ENCODE measurements around the gene SDCCAG8.

SDCCAG8 gene

GRCh38 chr1:243487649-243488227 is 231.9 kb downstream of the SDCCAG8 start:
- no peak overlapping the region for H3K9ac ChIP-seq (ENCODE audit: low read length)
- no peak overlapping the region for H2AFZ ChIP-seq (ENCODE audit: low read depth, low read length)
- no peaks in the 10 kb centered on the region for H3K36me3 ChIP-seq (replicated peaks; ENCODE audit: low read depth, low read length)
- no peaks in the 10 kb centered on the region for H3K4me1 ChIP-seq (ENCODE audit: low read length)
- no peaks in the 10 kb centered on the region for H3K27me3 ChIP-seq (ENCODE audit: low read depth, low read length)
- no peak overlapping the region for H3K27ac ChIP-seq (ENCODE audit: low read length)
- H3K79me2 ChIP-seq (ENCODE audit: low read length): no peaks in the 10 kb centered on the region
- no peak overlapping the region for H3K4me2 ChIP-seq (ENCODE audit: low read length)
- no peak for TF ChIP-seq EZH2phosphoT487 (IDR thresholded peaks at IDR 0.05; ENCODE audit: low read depth)
- TF ChIP-seq, protein P1, sequence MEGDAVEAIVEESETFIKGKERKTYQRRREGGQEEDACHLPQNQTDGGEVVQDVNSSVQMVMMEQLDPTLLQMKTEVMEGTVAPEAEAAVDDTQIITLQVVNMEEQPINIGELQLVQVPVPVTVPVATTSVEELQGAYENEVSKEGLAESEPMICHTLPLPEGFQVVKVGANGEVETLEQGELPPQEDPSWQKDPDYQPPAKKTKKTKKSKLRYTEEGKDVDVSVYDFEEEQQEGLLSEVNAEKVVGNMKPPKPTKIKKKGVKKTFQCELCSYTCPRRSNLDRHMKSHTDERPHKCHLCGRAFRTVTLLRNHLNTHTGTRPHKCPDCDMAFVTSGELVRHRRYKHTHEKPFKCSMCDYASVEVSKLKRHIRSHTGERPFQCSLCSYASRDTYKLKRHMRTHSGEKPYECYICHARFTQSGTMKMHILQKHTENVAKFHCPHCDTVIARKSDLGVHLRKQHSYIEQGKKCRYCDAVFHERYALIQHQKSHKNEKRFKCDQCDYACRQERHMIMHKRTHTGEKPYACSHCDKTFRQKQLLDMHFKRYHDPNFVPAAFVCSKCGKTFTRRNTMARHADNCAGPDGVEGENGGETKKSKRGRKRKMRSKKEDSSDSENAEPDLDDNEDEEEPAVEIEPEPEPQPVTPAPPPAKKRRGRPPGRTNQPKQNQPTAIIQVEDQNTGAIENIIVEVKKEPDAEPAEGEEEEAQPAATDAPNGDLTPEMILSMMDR (IDR thresholded peaks at IDR 0.05; ENCODE audit: low read depth, low read length): no peak
- H4K20me1 ChIP-seq (ENCODE audit: insufficient read depth, low read length): no peaks in the 10 kb centered on the region
- no peaks in the 10 kb centered on the region for H3K9me3 ChIP-seq (ENCODE audit: insufficient read depth, low read length)
- no peak overlapping the region for H3K4me3 ChIP-seq (ENCODE audit: low read length)

GRCh38 chr1:243488459-243489157 is 232.8 kb downstream of the SDCCAG8 start:
- Histone ChIP-seq H3K4me1 (ENCODE audit: low read length) (no peaks in the 10 kb centered on the region), H3K36me3 (replicated peaks; ENCODE audit: low read depth, low read length) (no peaks in the 10 kb centered on the region), H3K79me2 (ENCODE audit: low read length) (no peaks in the 10 kb centered on the region), H3K9me3 (ENCODE audit: insufficient read depth, low read length) (no peaks in the 10 kb centered on the region), H3K9ac (ENCODE audit: low read length) (no peak overlapping the region), H3K4me2 (ENCODE audit: low read length) (no peak overlapping the region), H4K20me1 (ENCODE audit: insufficient read depth, low read length) (no peaks in the 10 kb centered on the region), H3K27ac (ENCODE audit: low read length) (no peak overlapping the region), H3K4me3 (ENCODE audit: low read length) (no peak overlapping the region), H3K27me3 (ENCODE audit: low read depth, low read length) (no peaks in the 10 kb centered on the region), H2AFZ (ENCODE audit: low read depth, low read length) (no peak overlapping the region)
- no peak for TF ChIP-seq EZH2phosphoT487 (IDR thresholded peaks at IDR 0.05; ENCODE audit: low read depth)
- TF ChIP-seq, protein P1 (IDR thresholded peaks at IDR 0.05; ENCODE audit: low read depth, low read length): no peak

DNA sequence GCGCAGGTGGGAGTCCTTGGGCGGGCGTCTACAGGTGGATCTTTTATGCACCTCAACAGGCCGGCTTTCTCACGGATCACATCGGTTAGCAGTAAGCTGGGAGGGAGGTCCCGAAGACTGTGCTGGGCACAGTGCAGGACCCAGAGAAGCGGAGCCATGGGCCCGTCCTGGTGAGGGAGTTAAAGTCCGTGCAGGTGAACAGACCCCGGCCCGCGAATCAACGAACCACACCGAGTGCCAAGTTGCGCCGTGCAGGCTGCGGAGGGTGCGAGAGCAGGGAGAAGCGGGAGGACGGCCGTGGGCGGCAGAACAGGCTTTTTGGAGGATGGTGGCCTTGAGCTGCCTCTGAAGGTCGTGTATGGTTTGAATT is 233.3 kb downstream of the SDCCAG8 start:
- TF ChIP-seq, protein P1 (IDR thresholded peaks at IDR 0.05; ENCODE audit: low read depth, low read length): no peak
- TF ChIP-seq EZH2phosphoT487 (IDR thresholded peaks at IDR 0.05; ENCODE audit: low read depth): no peak
- H3K4me2 ChIP-seq (ENCODE audit: low read length): no peak overlapping the region
- H2AFZ ChIP-seq (ENCODE audit: low read depth, low read length): no peak overlapping the region
- no peaks in the 10 kb centered on the region for H3K9me3 ChIP-seq (ENCODE audit: insufficient read depth, low read length)
- H3K36me3 ChIP-seq (replicated peaks; ENCODE audit: low read depth, low read length): no peaks in the 10 kb centered on the region
- no peaks in the 10 kb centered on the region for H3K79me2 ChIP-seq (ENCODE audit: low read length)
- no peak overlapping the region for H3K9ac ChIP-seq (ENCODE audit: low read length)
- H3K4me3 ChIP-seq (ENCODE audit: low read length): no peak overlapping the region
- H4K20me1 ChIP-seq (ENCODE audit: insufficient read depth, low read length): no peaks in the 10 kb centered on the region
- H3K27me3 ChIP-seq (ENCODE audit: low read depth, low read length): no peaks in the 10 kb centered on the region
- no peaks in the 10 kb centered on the region for H3K4me1 ChIP-seq (ENCODE audit: low read length)
- no peak overlapping the region for H3K27ac ChIP-seq (ENCODE audit: low read length)

- TF ChIP-seq, protein P1 (IDR thresholded peaks at IDR 0.05; ENCODE audit: low read depth, low read length): no peak
- Histone ChIP-seq H3K9me3 (ENCODE audit: insufficient read depth, low read length) (no peaks in the 10 kb centered on the region), H3K4me2 (ENCODE audit: low read length) (no peak overlapping the region), H3K4me1 (ENCODE audit: low read length) (no peaks in the 10 kb centered on the region), H2AFZ (ENCODE audit: low read depth, low read length) (no peak overlapping the region), H3K27me3 (ENCODE audit: low read depth, low read length) (no peaks in the 10 kb centered on the region), H4K20me1 (ENCODE audit: insufficient read depth, low read length) (no peaks in the 10 kb centered on the region), H3K4me3 (ENCODE audit: low read length) (no peak overlapping the region), H3K79me2 (ENCODE audit: low read length) (no peaks in the 10 kb centered on the region), H3K9ac (ENCODE audit: low read length) (no peak overlapping the region), H3K36me3 (replicated peaks; ENCODE audit: low read depth, low read length) (no peaks in the 10 kb centered on the region), H3K27ac (ENCODE audit: low read length) (no peak overlapping the region)
Observed at GRCh38 chr1:243489681-243490546, 234.1 kb downstream of the SDCCAG8 start.
